IMR-90 (cell line): ENCODE data around the gene CYP19A1.

Source experiments
- BHLHE40 ChIP-seq: fragments of 150-350 bp; IDR thresholded peaks from 2 replicates; pipeline ENCODE4 v1.6.1; 2016; ENCODE audit warnings: mild to moderate bottlenecking, low read depth, low read length
- ELK1 ChIP-seq: fragments of 150-350 bp; IDR thresholded peaks from 2 replicates; pipeline ENCODE4 v1.6.1; 2016; ENCODE audit warnings: low read depth, mild to moderate bottlenecking, low read length, moderate library complexity, borderline replicate concordance
- FOS ChIP-seq: fragments of 150-350 bp; IDR thresholded peaks from 2 replicates; pipeline ENCODE4 v1.6.1; 2016; ENCODE audit warnings: low read depth, low read length
- MAZ ChIP-seq: IDR thresholded peaks from 2 replicates; pipeline ENCODE4 v1.6.1; 2012; ENCODE audit warnings: low read depth, mild to moderate bottlenecking, low read length, improper control_type of control experiment, moderate library complexity, borderline replicate concordance
- MXI1 ChIP-seq: IDR thresholded peaks from 2 replicates; pipeline ENCODE4 v1.6.1; 2012; ENCODE audit warnings: low read depth, mild to moderate bottlenecking, low read length, moderate library complexity, borderline replicate concordance
- NFE2L2 ChIP-seq: fragments of 150-350 bp; IDR thresholded peaks from 2 replicates; pipeline ENCODE4 v1.6.1; 2016; ENCODE audit warnings: low read depth, mild to moderate bottlenecking, low read length
- POLR2A ChIP-seq: IDR thresholded peaks from 2 replicates; pipeline ENCODE4 v1.6.1; 2012; ENCODE audit warnings: mild to moderate bottlenecking, low read depth, low read length
- RAD21 ChIP-seq: IDR thresholded peaks from 2 replicates; pipeline ENCODE4 v1.6.1; 2012; ENCODE audit warnings: low read length, improper control_type of control experiment
- RCOR1 ChIP-seq: IDR thresholded peaks from 2 replicates; pipeline ENCODE4 v1.6.1; 2012; ENCODE audit warnings: mild to moderate bottlenecking, low read length, improper control_type of control experiment; ENCODE audit not compliant: insufficient replicate concordance
- RFX5 ChIP-seq: IDR thresholded peaks from 2 replicates; pipeline ENCODE4 v1.8.0; 2012; ENCODE audit warnings: low read depth, mild to moderate bottlenecking, low read length, moderate library complexity
- TF ChIP-seq, protein P1 (sequence below): fragments of 150-350 bp; IDR thresholded peaks from 2 replicates; pipeline ENCODE4 v1.6.1; 2017; ENCODE audit warnings: mild to moderate bottlenecking, antibody characterized with exemption, low read length, low read depth
- TF ChIP-seq, protein P2 (sequence below): conservative IDR thresholded peaks from 2 replicates; pipeline ENCODE4 v1.5.1; 2012; ENCODE audit warnings: mild to moderate bottlenecking, low read depth, low read length, improper control_type of control experiment

GRCh38 chr15:51172193-51172592 is 166.2 kb downstream of the CYP19A1 start:
- TF ChIP-seq NFE2L2 (no peak), FOS (no peak), POLR2A (no peak), BHLHE40 (no peak), MXI1 (no peak), RAD21 (no peak), RCOR1 (no peak), ELK1 (no peak), RFX5 (no peak), MAZ (no peak)
- TF ChIP-seq, protein P1, sequence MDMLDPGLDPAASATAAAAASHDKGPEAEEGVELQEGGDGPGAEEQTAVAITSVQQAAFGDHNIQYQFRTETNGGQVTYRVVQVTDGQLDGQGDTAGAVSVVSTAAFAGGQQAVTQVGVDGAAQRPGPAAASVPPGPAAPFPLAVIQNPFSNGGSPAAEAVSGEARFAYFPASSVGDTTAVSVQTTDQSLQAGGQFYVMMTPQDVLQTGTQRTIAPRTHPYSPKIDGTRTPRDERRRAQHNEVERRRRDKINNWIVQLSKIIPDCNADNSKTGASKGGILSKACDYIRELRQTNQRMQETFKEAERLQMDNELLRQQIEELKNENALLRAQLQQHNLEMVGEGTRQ: no peak
- TF ChIP-seq, protein P2, sequence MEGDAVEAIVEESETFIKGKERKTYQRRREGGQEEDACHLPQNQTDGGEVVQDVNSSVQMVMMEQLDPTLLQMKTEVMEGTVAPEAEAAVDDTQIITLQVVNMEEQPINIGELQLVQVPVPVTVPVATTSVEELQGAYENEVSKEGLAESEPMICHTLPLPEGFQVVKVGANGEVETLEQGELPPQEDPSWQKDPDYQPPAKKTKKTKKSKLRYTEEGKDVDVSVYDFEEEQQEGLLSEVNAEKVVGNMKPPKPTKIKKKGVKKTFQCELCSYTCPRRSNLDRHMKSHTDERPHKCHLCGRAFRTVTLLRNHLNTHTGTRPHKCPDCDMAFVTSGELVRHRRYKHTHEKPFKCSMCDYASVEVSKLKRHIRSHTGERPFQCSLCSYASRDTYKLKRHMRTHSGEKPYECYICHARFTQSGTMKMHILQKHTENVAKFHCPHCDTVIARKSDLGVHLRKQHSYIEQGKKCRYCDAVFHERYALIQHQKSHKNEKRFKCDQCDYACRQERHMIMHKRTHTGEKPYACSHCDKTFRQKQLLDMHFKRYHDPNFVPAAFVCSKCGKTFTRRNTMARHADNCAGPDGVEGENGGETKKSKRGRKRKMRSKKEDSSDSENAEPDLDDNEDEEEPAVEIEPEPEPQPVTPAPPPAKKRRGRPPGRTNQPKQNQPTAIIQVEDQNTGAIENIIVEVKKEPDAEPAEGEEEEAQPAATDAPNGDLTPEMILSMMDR: no peak
